NT2/D1 (cell line): ENCODE data around the gene INF2.

Experiments
- DNase-seq: peaks from one replicate; pipeline ENCODE4 v3.0.0-alpha.2; 2011; ENCODE audit warnings: low read depth, low spot score
- H3K27me3 ChIP-seq: 2 replicates; pipeline ENCODE4 v1.6.0; 2011; ENCODE audit warnings: mild to moderate bottlenecking; ENCODE audit not compliant: insufficient read length, insufficient read depth
- H3K36me3 ChIP-seq: 2 replicates; pipeline ENCODE4 v1.6.1; 2011; ENCODE audit warnings: mild to moderate bottlenecking, low read length, mixed read lengths; ENCODE audit not compliant: insufficient read depth, insufficient read length
- H3K4me1 ChIP-seq: 2 replicates; pipeline ENCODE4 v1.5.1; 2011; ENCODE audit not compliant: insufficient read depth, insufficient read length
- H3K4me3 ChIP-seq: 2 replicates; pipeline ENCODE4 v1.5.1; 2011; ENCODE audit warnings: low read depth; ENCODE audit not compliant: insufficient read length
- H3K9ac ChIP-seq: 2 replicates; pipeline ENCODE4 v1.6.0; 2011; ENCODE audit warnings: low read depth; ENCODE audit not compliant: insufficient read length
- H3K9me3 ChIP-seq: 2 replicates; pipeline ENCODE4 v1.5.1; 2011; ENCODE audit warnings: mild to moderate bottlenecking, low read length; ENCODE audit not compliant: insufficient read depth
- SUZ12 ChIP-seq: IDR thresholded peaks from 2 replicates; pipeline ENCODE4 v1.6.1; 2011; ENCODE audit not compliant: insufficient read length, insufficient read depth; ENCODE audit errors: extremely low read depth
- YY1 ChIP-seq: IDR thresholded peaks from 2 replicates; pipeline ENCODE4 v1.6.1; 2011; ENCODE audit not compliant: insufficient read length, insufficient read depth
- ZNF274 ChIP-seq: IDR thresholded peaks from 2 replicates; pipeline ENCODE4 v1.6.1; 2011; ENCODE audit warnings: mild to moderate bottlenecking, low read depth, low read length

The INF2 gene

GRCh38 chr14:104729835-104730181 is 40.4 kb downstream of the INF2 start:
- TF ChIP-seq SUZ12 (no peak), ZNF274 (no peak), YY1 (no peak)
- Histone ChIP-seq H3K36me3 (no peaks in the 10 kb centered on the region), H3K27me3 (no peaks in the 10 kb centered on the region), H3K4me3 (no peak overlapping the region), H3K9ac (no peak overlapping the region), H3K9me3 (no peaks in the 10 kb centered on the region), H3K4me1 (peaks cover 12% of the 10 kb centered on the region)
- DNase-seq: no peak

GRCh38 chr14:104730487-104730886 is 41.1 kb downstream of the INF2 start:
- no peak for TF ChIP-seq YY1
- no peak for TF ChIP-seq SUZ12
- TF ChIP-seq ZNF274: no peak
- DNase-seq: no peak
- no peak overlapping the region for H3K9ac ChIP-seq
- no peaks in the 10 kb centered on the region for H3K9me3 ChIP-seq
- no peak overlapping the region for H3K4me3 ChIP-seq
- no peaks in the 10 kb centered on the region for H3K36me3 ChIP-seq
- no peaks in the 10 kb centered on the region for H3K27me3 ChIP-seq
- peaks cover 13% of the 10 kb centered on the region for H3K4me1 ChIP-seq

- no peaks in the 10 kb centered on the region for H3K36me3 ChIP-seq
- peaks cover 12% of the 10 kb centered on the region for H3K4me1 ChIP-seq
- DNase-seq: no peak
- no peak overlapping the region for H3K4me3 ChIP-seq
- H3K9me3 ChIP-seq: no peaks in the 10 kb centered on the region
- no peaks in the 10 kb centered on the region for H3K27me3 ChIP-seq
- TF ChIP-seq ZNF274 (no peak), YY1 (no peak), SUZ12 (no peak)
- H3K9ac ChIP-seq: no peak overlapping the region
Observed at GRCh38 chr14:104731320-104732294, 42.2 kb downstream of the INF2 start.

DNA sequence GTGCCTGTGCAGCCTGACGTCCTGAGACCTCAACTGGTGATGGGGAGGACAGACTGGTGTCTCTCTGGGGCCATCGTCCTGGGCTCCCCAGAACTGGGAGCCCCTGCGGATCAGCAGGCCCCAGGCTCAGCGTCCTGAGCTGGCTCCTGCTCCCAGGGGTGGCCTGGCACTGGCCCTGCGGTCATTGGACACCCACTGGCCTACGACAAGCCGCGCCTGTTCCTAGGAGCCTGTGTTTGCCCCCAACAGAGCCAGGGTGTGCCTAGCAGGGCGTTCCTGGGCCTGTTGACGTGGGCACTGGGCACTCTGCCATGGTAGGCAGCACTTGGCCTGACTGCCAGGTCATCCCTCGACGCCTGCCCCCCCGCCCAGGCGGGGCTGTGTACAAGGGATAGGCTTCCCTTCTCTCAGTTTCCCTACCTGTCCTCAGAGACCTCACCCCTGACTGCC is 43.0 kb downstream of the INF2 start:
- TF ChIP-seq YY1: no peak
- no peak for TF ChIP-seq ZNF274
- no peak for TF ChIP-seq SUZ12
- H3K4me1 ChIP-seq: peaks cover 10% of the 10 kb centered on the region
- H3K27me3 ChIP-seq: no peaks in the 10 kb centered on the region
- DNase-seq: no peak
- no peaks in the 10 kb centered on the region for H3K36me3 ChIP-seq
- no peak overlapping the region for H3K9ac ChIP-seq
- no peak overlapping the region for H3K4me3 ChIP-seq
- no peaks in the 10 kb centered on the region for H3K9me3 ChIP-seq

- Histone ChIP-seq H3K36me3 (no peaks in the 10 kb centered on the region), H3K4me1 (peaks cover 10% of the 10 kb centered on the region), H3K4me3 (no peak overlapping the region), H3K9ac (no peak overlapping the region), H3K9me3 (no peaks in the 10 kb centered on the region), H3K27me3 (no peaks in the 10 kb centered on the region)
- no peak for DNase-seq
- TF ChIP-seq YY1: no peak
- no peak for TF ChIP-seq SUZ12
- TF ChIP-seq ZNF274: no peak
Observed at GRCh38 chr14:104732931-104733681, 43.7 kb downstream of the INF2 start.

GRCh38 chr14:104734051-104734587 is 44.7 kb downstream of the INF2 start:
- H3K4me3 ChIP-seq: no peak overlapping the region
- H3K9ac ChIP-seq: no peak overlapping the region
- TF ChIP-seq ZNF274 (no peak), YY1 (no peak), SUZ12 (no peak)
- H3K27me3 ChIP-seq: no peaks in the 10 kb centered on the region
- no peaks in the 10 kb centered on the region for H3K9me3 ChIP-seq
- H3K36me3 ChIP-seq: no peaks in the 10 kb centered on the region
- no peak for DNase-seq
- peaks cover 10% of the 10 kb centered on the region for H3K4me1 ChIP-seq

DNA sequence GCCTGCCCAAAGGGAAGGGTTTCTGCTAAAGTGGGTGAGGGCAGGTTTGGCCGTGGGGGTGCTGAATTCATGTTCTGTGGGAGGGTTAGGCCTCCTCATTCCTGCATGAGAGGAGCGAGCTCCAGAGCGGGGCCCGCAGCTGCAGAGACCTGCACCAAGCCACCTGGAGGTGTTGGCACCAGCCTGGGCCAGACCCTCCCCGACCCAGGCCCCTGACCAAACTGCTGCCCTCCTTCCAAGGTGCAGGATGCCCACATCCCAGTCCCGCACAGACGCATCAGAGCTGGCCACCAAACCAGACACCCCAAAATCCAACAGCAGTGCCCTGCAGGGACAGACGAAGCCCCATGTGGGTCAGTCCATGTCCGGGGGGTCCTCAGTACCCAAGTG is 45.2 kb downstream of the INF2 start:
- no peak overlapping the region for H3K9ac ChIP-seq
- no peaks in the 10 kb centered on the region for H3K36me3 ChIP-seq
- no peak for DNase-seq
- H3K4me1 ChIP-seq: peaks cover 10% of the 10 kb centered on the region
- no peak for TF ChIP-seq ZNF274
- no peaks in the 10 kb centered on the region for H3K9me3 ChIP-seq
- no peaks in the 10 kb centered on the region for H3K27me3 ChIP-seq
- H3K4me3 ChIP-seq: no peak overlapping the region
